ENCODE results near the gene XPC. TPM values are rescaled to one million over a fixed set of nuclear protein-coding genes. Genes with fewer than 3 reads are reported as not detected.
A peak's percentile ranks its signal among the peaks of the same experiment; 100 is the strongest.

Gene XPC
- total RNA-seq, 1 experiment from 2014 or later, result 34.9 TPM

GRCh38 chr3:14143271-14144225 lies 34.9 kb downstream of the XPC start:
- ChIA-PET POLR2A (interaction anchor here (1.1 kb wide), 1 partner anchor 18 kb away, joined by 3 read pairs; no protein-coding TSS in a partner anchor), CTCF (interaction anchor here (1.0 to 4.9 kb wide), 4 partner anchors 60 to 247 kb away, joined by 3 to 24 read pairs (median 12); no protein-coding TSS in a partner anchor)
- Mint-ChIP-seq H3K4me3 (no peak overlapping the region), H3K4me1 (peaks cover 29% of the 10 kb centered on the region), H3K36me3 (peaks cover 22% of the 10 kb centered on the region), H3K27me3 (ENCODE audit: low read depth) (no peaks in the 10 kb centered on the region), H3K9me3 (no peaks in the 10 kb centered on the region), H3K27ac (no peak overlapping the region; the same call in 1 of the 2 replicates)
- DNase-seq (ENCODE audit: low spot score), result no peak
- TF ChIP-seq ZNF232 (CRISPR knock-in tag; IDR thresholded peaks at IDR 0.05) (no peak), CDX4 (CRISPR knock-in tag; IDR thresholded peaks at IDR 0.05; ENCODE audit: borderline replicate concordance) (0 out of 2 replicates have a peak, but pooled peaks have one; percentile 18)
- no peak for ATAC-seq

- Mint-ChIP-seq H3K36me3 (peaks cover 22% of the 10 kb centered on the region), H3K9me3 (no peaks in the 10 kb centered on the region), H3K27ac (no peak overlapping the region), H3K27me3 (ENCODE audit: low read depth) (no peaks in the 10 kb centered on the region), H3K4me3 (no peak overlapping the region), H3K4me1 (peaks cover 20% of the 10 kb centered on the region)
- CTCF ChIA-PET, result interaction anchor here (4.9 kb wide), 1 partner anchor 246 kb away, joined by 18 read pairs; no protein-coding TSS in a partner anchor
- TF ChIP-seq EMX1 (CRISPR knock-in tag; IDR thresholded peaks at IDR 0.05), result no peak
- TF ChIP-seq CREM (CRISPR knock-in tag; IDR thresholded peaks at IDR 0.05), result no peak
- no peak for TF ChIP-seq NR3C1 (CRISPR knock-in tag; conservative IDR thresholded peaks at IDR 0.05; ENCODE audit: low read depth)
- TF ChIP-seq ZNF121 (CRISPR knock-in tag; IDR thresholded peaks at IDR 0.05), result no peak
- no peak for TF ChIP-seq ARID4B (CRISPR knock-in tag; IDR thresholded peaks at IDR 0.05; ENCODE audit: borderline replicate concordance)
- TF ChIP-seq HMGXB4 (CRISPR knock-in tag; IDR thresholded peaks at IDR 0.05), result no peak
- no peak for ATAC-seq
- POLR2A ChIA-PET, result no interaction called here
- DNase-seq (ENCODE audit: low spot score), result peak; percentile 1
Measured at GRCh38 chr3:14142567-14143270, 35.7 kb downstream of the XPC start.

- ChIA-PET CTCF (interaction anchor here (4.9 kb wide), 1 partner anchor 245 kb away, joined by 18 read pairs; no protein-coding TSS in a partner anchor), POLR2A (no interaction called here)
- ATAC-seq, result no peak
- H3K27ac Mint-ChIP-seq, result no peak overlapping the region
- peaks cover 14% of the 10 kb centered on the region; the same call in 1 of the 2 replicates for H3K4me1 Mint-ChIP-seq
- H3K9me3 Mint-ChIP-seq, result no peaks in the 10 kb centered on the region
- no peak overlapping the region for H3K4me3 Mint-ChIP-seq
- DNase-seq (ENCODE audit: low spot score), result peak; percentile 0
- TF ChIP-seq STAT6 (CRISPR knock-in tag; conservative IDR thresholded peaks at IDR 0.05; ENCODE audit: low read depth) (no peak), CDX4 (CRISPR knock-in tag; IDR thresholded peaks at IDR 0.05; ENCODE audit: borderline replicate concordance) (no peak), JUN (CRISPR knock-in tag; IDR thresholded peaks at IDR 0.05) (no peak), HMGA2 (CRISPR knock-in tag; IDR thresholded peaks at IDR 0.05) (no peak), JAZF1 (CRISPR knock-in tag; IDR thresholded peaks at IDR 0.05) (no peak), HMGXB4 (CRISPR knock-in tag; IDR thresholded peaks at IDR 0.05) (no peak)
- no peaks in the 10 kb centered on the region for H3K27me3 Mint-ChIP-seq (ENCODE audit: low read depth)
- peaks cover 16% of the 10 kb centered on the region for H3K36me3 Mint-ChIP-seq
Measured at GRCh38 chr3:14141602-14142341, 36.6 kb downstream of the XPC start.

Data from WTC11 (cell line).